ENCODE measurements around the gene TIMP1. TPM values are rescaled to one million over a fixed set of nuclear protein-coding genes. Genes with fewer than 3 reads are reported as not detected.

TIMP1 gene
- total RNA-seq, 1 donor from 2014 or later = 6.7 TPM

- intact Hi-C loops (cut with micrococcal nuclease) = loop anchor here (1.0 to 10.0 kb wide), 10 partner anchors 59 to 416 kb away; partner anchors contain the start of genes ELK1, RBM10, USP11 and ZNF41
- no peak for DNase-seq
- peaks cover 32% of the 10 kb centered on the region for H3K36me3 Mint-ChIP-seq (ENCODE audit: low read depth)
- no peaks in the 10 kb centered on the region for H3K9me3 Mint-ChIP-seq
- ChIA-PET CTCF (no interaction called here), POLR2A (interaction anchor here (0.6 to 2.0 kb wide), 4 partner anchors 70 to 344 kb away, joined by 3 to 13 read pairs (median 6); partner anchors contain the start of gene ZNF81)
- TF ChIP-seq CTCF (IDR thresholded peaks at IDR 0.05) = no peak
- peak overlapping the region; percentile 96 for H3K27ac Mint-ChIP-seq
- peak overlapping the region; percentile 89 for H3K4me3 Mint-ChIP-seq
- no peak for ATAC-seq (ENCODE audit: low read depth)
- H3K4me1 Mint-ChIP-seq = peaks cover 43% of the 10 kb centered on the region
- H3K27me3 Mint-ChIP-seq = no peaks in the 10 kb centered on the region
Measured at GRCh38 chrX:47561659-47562151, 20.5 kb upstream of the TIMP1 start.

- no peak overlapping the region for H3K27ac Mint-ChIP-seq
- no peaks in the 10 kb centered on the region for H3K27me3 Mint-ChIP-seq
- TF ChIP-seq CTCF (IDR thresholded peaks at IDR 0.05) = no peak
- no peak for DNase-seq
- intact Hi-C loops (cut with micrococcal nuclease) = loop anchor here (5.0 to 10.0 kb wide), 2 partner anchors 75 to 272 kb away; partner anchors contain the start of gene ZNF81
- H3K9me3 Mint-ChIP-seq = no peaks in the 10 kb centered on the region
- H3K36me3 Mint-ChIP-seq (ENCODE audit: low read depth) = peaks cover 42% of the 10 kb centered on the region
- ChIA-PET POLR2A (interaction anchor here (0.7 kb wide), 1 partner anchor 102 kb away, joined by 6 read pairs; no protein-coding TSS in a partner anchor), CTCF (no interaction called here)
- no peak for ATAC-seq (ENCODE audit: low read depth)
- peak overlapping the region; percentile 68 for H3K4me3 Mint-ChIP-seq
- H3K4me1 Mint-ChIP-seq = peaks cover 50% of the 10 kb centered on the region
Measured at GRCh38 chrX:47562615-47563243, 19.5 kb upstream of the TIMP1 start.

- Mint-ChIP-seq H3K27me3 (no peaks in the 10 kb centered on the region), H3K9me3 (no peaks in the 10 kb centered on the region), H3K4me1 (peaks cover 50% of the 10 kb centered on the region), H3K27ac (no peak overlapping the region), H3K4me3 (no peak overlapping the region), H3K36me3 (ENCODE audit: low read depth) (peaks cover 52% of the 10 kb centered on the region)
- DNase-seq (no peak), ATAC-seq (ENCODE audit: low read depth) (no peak)
- no peak for TF ChIP-seq CTCF (IDR thresholded peaks at IDR 0.05)
- ChIA-PET CTCF (no interaction called here), POLR2A (no interaction called here)
- intact Hi-C loops (cut with micrococcal nuclease) = loop anchor here (5.0 to 10.0 kb wide), 2 partner anchors 73 to 271 kb away; partner anchors contain the start of gene ZNF81
Measured at GRCh38 chrX:47563801-47564315, 18.4 kb upstream of the TIMP1 start.

- ChIA-PET CTCF (interaction anchor here (1.0 kb wide), 1 partner anchor 67 kb away, joined by 3 read pairs; no protein-coding TSS in a partner anchor), POLR2A (interaction anchor here (0.5 kb wide), 1 partner anchor 1355 kb away, joined by 3 read pairs; no protein-coding TSS in a partner anchor)
- Mint-ChIP-seq H3K9me3 (no peaks in the 10 kb centered on the region), H3K4me3 (no peak overlapping the region), H3K4me1 (peaks cover 50% of the 10 kb centered on the region), H3K36me3 (ENCODE audit: low read depth) (peaks cover 59% of the 10 kb centered on the region), H3K27ac (no peak overlapping the region), H3K27me3 (no peaks in the 10 kb centered on the region)
- intact Hi-C loops (cut with micrococcal nuclease) = loop anchor here (5.0 to 10.0 kb wide), 2 partner anchors 73 to 270 kb away; partner anchors contain the start of gene ZNF81
- no peak for ATAC-seq (ENCODE audit: low read depth)
- no peak for TF ChIP-seq CTCF (IDR thresholded peaks at IDR 0.05)
- DNase-seq = no peak
Measured at GRCh38 chrX:47564438-47565085, 17.7 kb upstream of the TIMP1 start.

GRCh38 chrX:47566841-47567240 is 15.4 kb upstream of the TIMP1 start:
- H3K36me3 Mint-ChIP-seq (ENCODE audit: low read depth) = peaks cover 74% of the 10 kb centered on the region

More at GRCh38 chrX:47566841-47567240, 15.4 kb upstream of the TIMP1 start:
- intact Hi-C loops (cut with micrococcal nuclease) = loop anchor here (10.0 kb wide), 1 partner anchor 268 kb away; the partner anchor contains the start of gene ZNF81
- POLR2A ChIA-PET = no interaction called here
- peaks cover 34% of the 10 kb centered on the region for H3K4me1 Mint-ChIP-seq
- CTCF ChIA-PET = no interaction called here
- no peak overlapping the region for H3K4me3 Mint-ChIP-seq
- peak; percentile 64 for ATAC-seq (ENCODE audit: low read depth)
- no peaks in the 10 kb centered on the region for H3K9me3 Mint-ChIP-seq
- no peaks in the 10 kb centered on the region for H3K27me3 Mint-ChIP-seq
- no peak for DNase-seq
- no peak overlapping the region for H3K27ac Mint-ChIP-seq
- no peak for TF ChIP-seq CTCF (IDR thresholded peaks at IDR 0.05)

All from activated B cell treated with CpG ODN at 0.5 μM for 24 hours (primary cell).